Liver (tissue), 2 donors: ENCODE data around the gene CHPF2.

Experiments used
- FOXA1 ChIP-seq: IDR thresholded peaks from 2 replicates; pipeline ENCODE4 v1.6.1; 2016; ENCODE audit warnings: antibody characterized with exemption
- TAF1 ChIP-seq: conservative IDR thresholded peaks from 2 replicates; pipeline ENCODE4 v1.6.1; 2016; ENCODE audit warnings: antibody characterized with exemption, mild to moderate bottlenecking
- donor health status: healthy.

DNA sequence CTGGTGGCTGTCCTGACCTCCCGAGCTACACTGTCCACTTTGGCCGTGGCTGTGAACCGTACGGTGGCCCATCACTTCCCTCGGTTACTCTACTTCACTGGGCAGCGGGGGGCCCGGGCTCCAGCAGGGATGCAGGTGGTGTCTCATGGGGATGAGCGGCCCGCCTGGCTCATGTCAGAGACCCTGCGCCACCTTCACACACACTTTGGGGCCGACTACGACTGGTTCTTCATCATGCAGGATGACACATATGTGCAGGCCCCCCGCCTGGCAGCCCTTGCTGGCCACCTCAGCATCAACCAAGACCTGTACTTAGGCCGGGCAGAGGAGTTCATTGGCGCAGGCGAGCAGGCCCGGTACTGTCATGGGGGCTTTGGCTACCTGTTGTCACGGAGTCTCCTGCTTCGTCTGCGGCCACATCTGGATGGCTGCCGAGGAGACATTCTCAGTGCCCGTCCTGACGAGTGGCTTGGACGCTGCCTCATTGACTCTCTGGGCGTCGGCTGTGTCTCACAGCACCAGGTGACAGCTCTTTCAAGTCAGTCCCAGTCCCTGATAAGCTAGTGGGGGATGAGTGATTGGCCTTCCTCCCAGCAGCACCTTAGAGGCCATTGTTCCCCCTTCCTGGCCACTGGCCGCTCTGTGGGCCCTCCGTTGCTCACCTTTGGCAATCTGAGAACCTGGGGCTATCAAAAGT is 3.0 kb downstream of the CHPF2 start:
- TF ChIP-seq FOXA1 (no peak), TAF1 (no peak)
